ENCODE measurements around the gene DVL1. TPM values are rescaled to one million over a fixed set of nuclear protein-coding genes. Genes with fewer than 3 reads are reported as not detected.

DVL1 gene
- polyA plus RNA-seq, 1 donor from 2014 or later: 100 TPM

DNA sequence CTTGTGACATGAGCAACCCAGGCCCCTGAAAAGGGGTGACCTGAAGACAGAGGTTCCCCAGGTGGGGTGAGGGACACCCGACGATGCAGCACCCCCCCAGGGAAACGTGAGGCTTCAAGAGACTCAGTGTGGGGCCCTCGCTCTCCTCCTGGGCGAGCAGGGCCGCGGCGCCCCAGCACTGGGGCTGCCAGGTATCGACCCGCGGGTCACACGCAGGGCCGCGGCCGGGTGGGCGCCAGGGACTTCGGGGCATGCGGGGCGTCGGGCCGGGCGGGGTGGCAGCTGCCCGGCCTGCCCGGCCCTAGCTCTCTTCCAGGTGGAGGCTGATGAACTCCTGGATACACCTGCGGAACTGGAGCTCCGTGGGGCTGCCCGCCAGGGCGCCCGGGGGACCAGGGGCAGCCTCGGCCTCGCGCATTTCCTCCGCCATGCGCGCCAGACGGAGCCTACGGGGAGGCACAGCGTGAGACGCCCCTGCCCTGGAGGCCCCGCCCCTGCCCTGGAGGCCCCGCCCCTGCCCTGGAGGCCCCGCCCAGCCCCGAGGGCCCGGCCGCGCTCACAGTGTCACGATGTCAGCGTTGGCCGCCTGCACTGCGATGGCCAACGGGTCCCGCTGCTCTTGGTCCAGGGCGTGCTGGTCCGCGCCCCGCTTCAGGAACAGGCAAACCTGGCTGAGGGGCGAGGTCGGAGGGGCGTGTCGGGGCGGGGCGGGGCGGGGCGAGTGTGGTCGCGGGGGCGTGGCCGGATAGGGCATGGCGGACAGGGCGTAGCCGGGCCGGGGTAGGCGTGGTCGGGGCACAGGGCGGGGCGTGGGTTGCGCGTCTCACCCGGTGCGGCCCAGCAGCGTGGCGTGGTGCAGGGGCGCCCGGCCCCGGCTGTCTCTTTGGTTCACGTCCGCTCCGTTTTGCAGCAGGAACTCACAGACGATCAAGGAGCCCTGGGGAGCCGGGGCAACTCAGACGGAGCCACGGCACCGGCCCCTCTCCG lies 55.7 kb downstream of the DVL1 start (continued):
- TF ChIP-seq MXI1 (conservative IDR thresholded peaks at IDR 0.05; ENCODE audit: poor library complexity, severe bottlenecking) (no peak), POLR2AphosphoS5 (IDR thresholded peaks at IDR 0.05) (no peak), EZH2 (IDR thresholded peaks at IDR 0.05; ENCODE audit: borderline replicate concordance, insufficient read depth, low read length, poor library complexity, severe bottlenecking) (no peak)

DNA sequence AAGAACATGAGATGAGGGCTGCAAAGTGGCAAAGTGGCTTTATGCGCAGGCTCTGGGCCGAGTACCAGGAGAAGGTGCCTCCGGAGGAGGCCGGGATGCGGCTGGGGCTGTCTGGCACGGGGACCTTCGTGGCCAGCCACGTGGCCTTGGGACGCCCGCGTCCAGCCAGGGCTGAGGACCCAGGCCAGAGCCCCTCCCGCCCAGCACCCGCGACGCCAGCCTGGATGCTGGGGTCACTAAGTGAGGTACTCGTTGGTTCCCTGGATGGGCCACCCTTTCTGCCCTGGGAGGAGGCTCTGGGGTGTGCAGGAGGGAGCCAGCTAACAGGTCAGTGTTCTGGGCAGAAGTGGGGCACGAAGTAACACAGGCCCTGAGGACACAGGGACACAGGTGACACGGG lies 56.4 kb downstream of the DVL1 start:
- no peaks in the 10 kb centered on the region for H4K20me1 ChIP-seq (ENCODE audit: insufficient read depth)
- H3K79me2 ChIP-seq (replicated peaks; ENCODE audit: insufficient read depth, low read length): no peaks in the 10 kb centered on the region
- H3K36me3 ChIP-seq (ENCODE audit: insufficient read depth, low read length): no peaks in the 10 kb centered on the region
- TF ChIP-seq, protein P1, sequence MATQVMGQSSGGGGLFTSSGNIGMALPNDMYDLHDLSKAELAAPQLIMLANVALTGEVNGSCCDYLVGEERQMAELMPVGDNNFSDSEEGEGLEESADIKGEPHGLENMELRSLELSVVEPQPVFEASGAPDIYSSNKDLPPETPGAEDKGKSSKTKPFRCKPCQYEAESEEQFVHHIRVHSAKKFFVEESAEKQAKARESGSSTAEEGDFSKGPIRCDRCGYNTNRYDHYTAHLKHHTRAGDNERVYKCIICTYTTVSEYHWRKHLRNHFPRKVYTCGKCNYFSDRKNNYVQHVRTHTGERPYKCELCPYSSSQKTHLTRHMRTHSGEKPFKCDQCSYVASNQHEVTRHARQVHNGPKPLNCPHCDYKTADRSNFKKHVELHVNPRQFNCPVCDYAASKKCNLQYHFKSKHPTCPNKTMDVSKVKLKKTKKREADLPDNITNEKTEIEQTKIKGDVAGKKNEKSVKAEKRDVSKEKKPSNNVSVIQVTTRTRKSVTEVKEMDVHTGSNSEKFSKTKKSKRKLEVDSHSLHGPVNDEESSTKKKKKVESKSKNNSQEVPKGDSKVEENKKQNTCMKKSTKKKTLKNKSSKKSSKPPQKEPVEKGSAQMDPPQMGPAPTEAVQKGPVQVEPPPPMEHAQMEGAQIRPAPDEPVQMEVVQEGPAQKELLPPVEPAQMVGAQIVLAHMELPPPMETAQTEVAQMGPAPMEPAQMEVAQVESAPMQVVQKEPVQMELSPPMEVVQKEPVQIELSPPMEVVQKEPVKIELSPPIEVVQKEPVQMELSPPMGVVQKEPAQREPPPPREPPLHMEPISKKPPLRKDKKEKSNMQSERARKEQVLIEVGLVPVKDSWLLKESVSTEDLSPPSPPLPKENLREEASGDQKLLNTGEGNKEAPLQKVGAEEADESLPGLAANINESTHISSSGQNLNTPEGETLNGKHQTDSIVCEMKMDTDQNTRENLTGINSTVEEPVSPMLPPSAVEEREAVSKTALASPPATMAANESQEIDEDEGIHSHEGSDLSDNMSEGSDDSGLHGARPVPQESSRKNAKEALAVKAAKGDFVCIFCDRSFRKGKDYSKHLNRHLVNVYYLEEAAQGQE (IDR thresholded peaks at IDR 0.05; ENCODE audit: borderline replicate concordance): no peak
- TF ChIP-seq EZH2 (IDR thresholded peaks at IDR 0.05; ENCODE audit: borderline replicate concordance, insufficient read depth, low read length, poor library complexity, severe bottlenecking): no peak
- TF ChIP-seq TAF1 (IDR thresholded peaks at IDR 0.05; ENCODE audit: low read depth): no peak
- no peak for TF ChIP-seq EP300 (conservative IDR thresholded peaks at IDR 0.05; ENCODE audit: poor library complexity, severe bottlenecking)
- no peak for TF ChIP-seq MXI1 (conservative IDR thresholded peaks at IDR 0.05; ENCODE audit: poor library complexity, severe bottlenecking)
- TF ChIP-seq, protein P2, sequence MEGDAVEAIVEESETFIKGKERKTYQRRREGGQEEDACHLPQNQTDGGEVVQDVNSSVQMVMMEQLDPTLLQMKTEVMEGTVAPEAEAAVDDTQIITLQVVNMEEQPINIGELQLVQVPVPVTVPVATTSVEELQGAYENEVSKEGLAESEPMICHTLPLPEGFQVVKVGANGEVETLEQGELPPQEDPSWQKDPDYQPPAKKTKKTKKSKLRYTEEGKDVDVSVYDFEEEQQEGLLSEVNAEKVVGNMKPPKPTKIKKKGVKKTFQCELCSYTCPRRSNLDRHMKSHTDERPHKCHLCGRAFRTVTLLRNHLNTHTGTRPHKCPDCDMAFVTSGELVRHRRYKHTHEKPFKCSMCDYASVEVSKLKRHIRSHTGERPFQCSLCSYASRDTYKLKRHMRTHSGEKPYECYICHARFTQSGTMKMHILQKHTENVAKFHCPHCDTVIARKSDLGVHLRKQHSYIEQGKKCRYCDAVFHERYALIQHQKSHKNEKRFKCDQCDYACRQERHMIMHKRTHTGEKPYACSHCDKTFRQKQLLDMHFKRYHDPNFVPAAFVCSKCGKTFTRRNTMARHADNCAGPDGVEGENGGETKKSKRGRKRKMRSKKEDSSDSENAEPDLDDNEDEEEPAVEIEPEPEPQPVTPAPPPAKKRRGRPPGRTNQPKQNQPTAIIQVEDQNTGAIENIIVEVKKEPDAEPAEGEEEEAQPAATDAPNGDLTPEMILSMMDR (IDR thresholded peaks at IDR 0.05; ENCODE audit: poor library complexity, severe bottlenecking): no peak
- TF ChIP-seq RAD21 (conservative IDR thresholded peaks at IDR 0.05): no peak
- TF ChIP-seq SMC3 (conservative IDR thresholded peaks at IDR 0.05; ENCODE audit: poor library complexity): no peak
- TF ChIP-seq POLR2AphosphoS5 (IDR thresholded peaks at IDR 0.05): no peak
- no peaks in the 10 kb centered on the region for H3K27me3 ChIP-seq (ENCODE audit: insufficient read depth, low read depth, low read length)
- H3K9me2 ChIP-seq (ENCODE audit: insufficient read depth, low read length): no peaks in the 10 kb centered on the region
- H3K9ac ChIP-seq (ENCODE audit: low read length): no peak overlapping the region
- H2AFZ ChIP-seq (ENCODE audit: low read depth, low read length): no peak overlapping the region
- no peak overlapping the region for H3K27ac ChIP-seq (ENCODE audit: low read length)
- no peak overlapping the region for H3K4me3 ChIP-seq (ENCODE audit: low read length)
- H3K4me2 ChIP-seq (ENCODE audit: low read length): no peak overlapping the region
- H3K9me3 ChIP-seq (ENCODE audit: low read length): no peaks in the 10 kb centered on the region
- no peaks in the 10 kb centered on the region for H3F3A ChIP-seq (ENCODE audit: insufficient read depth, low read length, poor library complexity, severe bottlenecking)

DNA sequence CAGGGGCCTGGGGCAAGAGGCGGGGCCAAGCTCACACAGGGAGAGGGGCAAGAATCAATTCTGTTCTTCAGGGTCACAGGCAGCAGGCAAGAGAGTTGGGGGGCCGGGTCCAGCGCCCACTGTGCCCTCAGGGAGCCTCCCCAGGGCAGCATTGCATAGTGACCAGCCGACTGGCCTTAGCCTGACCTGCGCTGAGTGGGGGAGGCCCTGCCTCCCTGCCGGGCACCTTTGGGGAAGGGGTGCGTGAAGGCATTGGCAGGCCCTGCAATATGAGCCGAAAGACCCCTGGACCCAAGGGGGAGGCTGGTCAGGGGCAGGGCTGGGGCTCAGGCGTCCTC lies 56.8 kb downstream of the DVL1 start:
- H3K4me2 ChIP-seq (ENCODE audit: low read length): no peak overlapping the region
- no peaks in the 10 kb centered on the region for H3K79me2 ChIP-seq (replicated peaks; ENCODE audit: insufficient read depth, low read length)
- no peaks in the 10 kb centered on the region for H3K27me3 ChIP-seq (ENCODE audit: insufficient read depth, low read depth, low read length)
- TF ChIP-seq EP300 (conservative IDR thresholded peaks at IDR 0.05; ENCODE audit: poor library complexity, severe bottlenecking): no peak
- TF ChIP-seq EZH2 (IDR thresholded peaks at IDR 0.05; ENCODE audit: borderline replicate concordance, insufficient read depth, low read length, poor library complexity, severe bottlenecking): no peak
- TF ChIP-seq, protein P2 (IDR thresholded peaks at IDR 0.05; ENCODE audit: poor library complexity, severe bottlenecking): no peak
- no peak for TF ChIP-seq TAF1 (IDR thresholded peaks at IDR 0.05; ENCODE audit: low read depth)
- no peak for TF ChIP-seq MXI1 (conservative IDR thresholded peaks at IDR 0.05; ENCODE audit: poor library complexity, severe bottlenecking)
- TF ChIP-seq, protein P1 (IDR thresholded peaks at IDR 0.05; ENCODE audit: borderline replicate concordance): no peak
- TF ChIP-seq POLR2AphosphoS5 (IDR thresholded peaks at IDR 0.05): no peak
- TF ChIP-seq RAD21 (conservative IDR thresholded peaks at IDR 0.05): no peak
- no peak overlapping the region for H3K9ac ChIP-seq (ENCODE audit: low read length)
- H4K20me1 ChIP-seq (ENCODE audit: insufficient read depth): no peaks in the 10 kb centered on the region
- H3K9me3 ChIP-seq (ENCODE audit: low read length): no peaks in the 10 kb centered on the region
- no peak overlapping the region for H3K27ac ChIP-seq (ENCODE audit: low read length)
- no peak overlapping the region for H3K4me3 ChIP-seq (ENCODE audit: low read length)
- H3F3A ChIP-seq (ENCODE audit: insufficient read depth, low read length, poor library complexity, severe bottlenecking): no peaks in the 10 kb centered on the region
- H3K36me3 ChIP-seq (ENCODE audit: insufficient read depth, low read length): no peaks in the 10 kb centered on the region
- no peak overlapping the region for H2AFZ ChIP-seq (ENCODE audit: low read depth, low read length)
- H3K9me2 ChIP-seq (ENCODE audit: insufficient read depth, low read length): no peaks in the 10 kb centered on the region
